GM18858 (cell line): ENCODE results near the gene ZNF532.
"Not testable (repeated sequence)": the region's sequence is repeated elsewhere in the genome, so short reads cannot be mapped to it uniquely, and the experiment has no call there.

Experiments used
- ATAC-seq: cut with Tn5 transposase; IDR thresholded peaks from one replicate; pipeline ENCODE4 v1.9.1; 2021; ENCODE audit not compliant: unreplicated experiment

Gene ZNF532

GRCh38 chr18:58901143-58901542 is 36.5 kb downstream of the ZNF532 start:
- ATAC-seq: no peak

DNA sequence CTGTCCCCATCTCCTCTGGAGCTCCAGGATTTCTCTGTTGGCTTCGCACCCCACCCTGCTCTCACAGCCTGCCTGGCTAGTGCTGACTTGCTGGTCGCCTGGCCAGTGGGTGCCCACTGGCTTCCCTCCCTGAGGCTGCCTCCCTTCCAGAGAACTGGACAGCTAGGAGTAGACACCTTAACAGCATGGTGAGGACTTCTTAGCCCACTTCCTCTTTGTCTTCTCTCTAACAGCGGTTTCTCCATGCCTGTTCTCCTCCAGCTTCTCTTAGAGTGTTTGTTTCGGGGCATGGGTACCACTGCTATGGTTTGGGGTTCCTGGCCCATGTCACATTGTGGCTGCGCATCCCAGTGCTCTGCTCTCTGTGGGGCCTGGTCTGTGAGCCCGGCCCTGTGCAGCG is 37.1 kb downstream of the ZNF532 start:
- ATAC-seq: no peak

DNA sequence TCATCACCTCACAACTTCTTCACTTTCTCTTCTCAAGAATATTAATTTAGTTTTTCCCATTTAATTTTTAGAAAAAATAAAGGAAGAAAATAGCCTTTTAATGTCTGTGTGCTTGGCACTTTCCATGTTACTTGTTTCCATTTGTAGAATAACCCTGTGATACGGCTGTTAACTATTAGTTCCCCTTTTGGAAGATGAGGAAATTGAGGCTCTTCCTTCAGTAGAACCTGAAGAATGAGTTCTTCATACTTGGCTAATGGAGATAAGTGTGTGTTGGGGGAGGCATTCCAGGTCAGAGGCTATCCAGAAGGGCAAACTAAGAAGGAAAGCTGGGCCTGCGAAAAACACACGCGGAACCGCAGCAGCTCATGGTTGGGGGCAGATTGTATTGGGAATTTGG is 38.3 kb downstream of the ZNF532 start:
- ATAC-seq: no peak

DNA sequence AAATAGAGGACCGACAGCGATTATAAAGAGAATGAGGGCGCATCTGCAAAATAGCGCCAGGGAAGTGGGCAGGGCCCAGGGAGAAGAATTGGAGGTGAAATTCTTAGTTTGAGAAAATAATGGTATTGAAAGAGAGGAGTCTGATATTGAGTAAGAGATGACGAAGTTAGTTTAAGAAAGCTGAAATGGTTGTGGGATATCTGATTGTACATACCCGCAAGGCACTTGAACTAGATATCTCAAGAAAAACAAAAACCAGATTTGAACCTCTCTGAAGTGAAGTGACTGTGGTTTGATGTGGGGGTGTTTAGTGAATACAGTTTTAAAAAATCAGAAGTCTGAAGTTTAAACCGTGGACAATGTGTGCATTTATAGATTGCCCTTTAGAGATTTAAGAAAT is 38.9 kb downstream of the ZNF532 start:
- no peak for ATAC-seq

DNA sequence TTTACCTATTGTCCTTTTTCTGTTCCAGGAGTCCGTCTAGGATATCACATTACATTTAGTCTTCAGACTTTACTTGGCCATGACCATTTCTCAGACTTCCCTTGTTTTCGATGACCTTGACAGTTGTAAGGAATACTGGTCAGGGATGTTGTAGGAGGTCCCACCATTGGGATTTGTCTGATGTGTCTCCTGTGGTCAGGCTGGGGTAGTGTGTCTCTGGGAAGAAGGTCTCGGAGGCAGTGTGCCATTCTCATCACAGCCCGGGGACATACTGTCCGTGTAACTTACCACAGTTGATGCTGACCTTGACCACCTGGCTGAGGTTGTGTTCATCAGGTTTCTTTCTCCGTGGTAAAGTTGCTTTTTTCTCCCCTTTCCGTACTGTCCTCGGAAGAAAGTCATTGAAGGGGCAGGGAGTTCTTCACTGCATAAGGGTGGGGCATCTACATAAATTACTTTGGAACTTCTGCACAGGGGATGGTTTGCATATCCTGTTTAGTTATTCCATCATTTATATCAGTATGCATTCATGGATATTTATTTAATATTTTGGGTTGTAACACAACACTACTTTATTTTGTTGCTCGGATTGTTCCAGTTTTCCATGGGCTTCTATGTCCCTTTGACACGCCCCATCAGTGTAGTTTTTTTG is 41.2 kb downstream of the ZNF532 start:
- ATAC-seq: no peak

- ATAC-seq: no peak
Observed at GRCh38 chr18:58908006-58908405, 43.3 kb downstream of the ZNF532 start.

DNA sequence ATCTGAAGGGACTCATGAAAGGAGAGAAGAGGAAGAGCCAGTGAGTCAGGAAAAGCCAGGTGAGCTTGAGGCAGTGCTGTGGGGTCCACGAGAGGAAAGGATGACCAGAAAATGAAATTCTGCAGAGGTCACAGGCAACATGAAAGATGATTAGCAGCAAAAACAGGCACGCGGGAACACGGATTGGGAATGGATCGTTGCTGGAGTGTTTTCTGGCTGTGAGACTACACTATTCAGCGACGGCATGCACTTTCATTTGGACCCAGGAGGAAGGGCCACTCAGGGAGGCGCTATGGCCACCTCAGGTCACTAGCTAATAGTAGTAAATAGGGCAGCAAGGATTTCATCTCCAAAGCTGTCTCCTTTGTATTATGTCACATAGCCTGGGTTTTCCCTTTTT is 44.8 kb downstream of the ZNF532 start:
- no peak for ATAC-seq

DNA sequence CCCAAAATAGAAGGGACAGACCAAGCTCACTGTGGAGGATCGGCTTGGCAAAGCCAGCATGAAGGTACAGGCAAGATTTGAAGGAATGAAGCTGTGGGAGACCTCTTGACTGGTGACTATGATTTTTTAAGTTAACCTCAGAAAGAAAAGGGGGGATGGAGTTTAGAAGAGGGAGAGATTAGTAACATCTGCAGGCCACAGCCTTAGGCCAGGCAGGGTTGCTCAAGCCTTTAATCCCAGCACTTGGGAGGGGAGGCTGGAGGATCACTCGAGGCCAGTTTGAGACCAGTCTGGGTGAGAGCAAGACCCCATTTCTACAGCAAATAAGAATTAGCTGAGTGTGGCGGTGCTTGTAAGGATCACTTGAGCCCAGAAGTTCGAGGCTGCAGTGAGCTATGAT is 46.6 kb downstream of the ZNF532 start:
- ATAC-seq: no peak

DNA sequence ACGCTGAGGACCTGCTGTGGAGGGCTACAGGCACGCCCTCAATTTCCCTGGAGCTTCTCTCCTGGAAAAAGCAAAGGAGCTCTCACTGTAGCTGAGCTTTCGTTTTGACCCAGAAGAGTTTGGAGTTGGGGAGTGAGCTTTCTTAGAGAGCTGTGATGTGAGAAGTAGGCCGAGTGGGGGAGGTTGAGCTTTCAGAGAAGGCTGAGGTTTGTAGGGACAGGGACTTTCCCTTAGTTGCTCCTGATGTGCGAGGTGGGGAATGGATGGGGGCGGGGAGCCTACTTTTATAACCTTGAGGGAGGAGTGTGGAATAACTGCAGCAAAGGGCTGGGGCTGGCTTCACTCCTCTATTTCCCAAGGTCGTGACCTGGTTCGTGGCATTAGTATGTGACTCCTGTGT is 47.1 kb downstream of the ZNF532 start:
- ATAC-seq: no peak

- ATAC-seq: no peak
Observed at GRCh38 chr18:58915006-58915799, 50.5 kb downstream of the ZNF532 start.

DNA sequence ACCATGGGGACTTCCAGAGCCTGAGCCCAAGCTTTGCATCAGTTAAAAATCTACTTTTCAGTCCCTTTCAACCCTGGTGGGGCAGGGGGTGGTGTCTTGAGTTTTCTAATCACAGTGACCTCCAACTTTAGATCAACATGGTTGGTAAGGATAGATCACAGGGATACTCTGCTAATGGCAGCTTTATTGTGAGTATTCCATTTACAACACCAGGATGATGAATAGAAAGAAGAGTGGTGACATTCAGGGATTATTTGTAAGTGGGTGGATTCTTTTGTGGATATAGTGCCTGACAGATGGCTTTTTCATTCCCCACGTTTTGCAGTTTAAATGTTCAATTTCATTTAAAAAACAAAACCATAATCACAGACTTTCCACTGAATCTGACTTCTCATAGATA is 51.3 kb downstream of the ZNF532 start:
- ATAC-seq: no peak

DNA sequence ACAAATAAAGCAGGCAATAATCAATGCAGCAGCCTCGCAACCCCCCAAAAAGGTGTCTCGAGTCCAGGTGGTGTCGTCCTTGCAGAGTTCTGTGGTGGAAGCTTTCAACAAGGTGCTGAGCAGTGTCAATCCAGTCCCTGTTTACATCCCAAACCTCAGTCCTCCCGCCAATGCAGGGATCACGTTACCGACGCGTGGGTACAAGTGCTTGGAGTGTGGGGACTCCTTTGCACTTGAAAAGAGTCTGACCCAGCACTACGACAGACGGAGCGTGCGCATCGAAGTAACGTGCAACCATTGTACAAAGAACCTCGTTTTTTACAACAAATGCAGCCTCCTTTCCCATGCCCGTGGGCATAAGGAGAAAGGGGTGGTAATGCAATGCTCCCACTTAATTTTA is 55.3 kb downstream of the ZNF532 start:
- ATAC-seq: not testable (repeated sequence)

- ATAC-seq: no peak
Observed at GRCh38 chr18:58922995-58923394, 58.3 kb downstream of the ZNF532 start.

GRCh38 chr18:58924473-58924872 is 59.8 kb downstream of the ZNF532 start:
- ATAC-seq: no peak

DNA sequence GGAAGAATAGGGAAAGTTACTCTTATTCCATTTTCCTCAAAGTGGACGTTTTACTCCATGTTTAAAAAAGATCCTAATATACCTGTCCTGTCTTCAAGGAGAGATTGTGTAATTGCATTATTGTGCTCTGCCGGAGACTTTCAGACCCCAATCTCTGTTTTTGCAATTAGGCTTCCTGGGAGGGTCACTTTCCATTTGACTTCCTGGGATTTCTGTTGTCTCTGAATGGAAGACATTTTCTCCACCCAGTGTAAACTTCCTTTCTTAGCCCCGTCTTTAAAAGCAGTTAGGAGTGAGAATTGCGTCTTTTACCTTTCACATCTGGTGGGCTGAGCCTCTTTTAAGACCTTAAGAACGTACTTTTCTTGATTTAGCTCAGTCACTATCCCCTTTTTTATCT is 63.0 kb downstream of the ZNF532 start:
- ATAC-seq: no peak

DNA sequence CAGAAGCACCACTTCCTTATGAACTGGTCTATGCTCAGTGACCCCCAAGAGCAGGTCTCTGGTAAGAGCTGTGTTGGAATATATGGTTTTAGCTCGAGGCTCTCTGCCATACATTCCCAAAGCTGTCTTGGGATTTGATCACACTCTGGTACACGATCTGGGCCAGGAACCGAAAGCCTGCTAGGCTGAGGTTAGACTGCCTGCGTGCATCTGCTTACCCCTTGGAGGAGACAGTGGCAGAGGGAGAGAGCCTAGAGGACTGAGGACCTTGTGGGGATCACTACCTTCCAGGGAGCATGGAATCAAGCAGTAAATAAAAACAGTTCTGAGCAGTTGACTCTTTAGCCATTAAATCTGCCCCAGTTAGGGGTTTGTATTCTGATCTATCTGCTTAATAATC is 63.7 kb downstream of the ZNF532 start:
- ATAC-seq: no peak

- ATAC-seq: no peak
Observed at GRCh38 chr18:58929206-58929605, 64.5 kb downstream of the ZNF532 start.

- no peak for ATAC-seq
Observed at GRCh38 chr18:58934356-58934755, 69.7 kb downstream of the ZNF532 start.

GRCh38 chr18:58934933-58935577 is 70.4 kb downstream of the ZNF532 start:
- no peak for ATAC-seq

DNA sequence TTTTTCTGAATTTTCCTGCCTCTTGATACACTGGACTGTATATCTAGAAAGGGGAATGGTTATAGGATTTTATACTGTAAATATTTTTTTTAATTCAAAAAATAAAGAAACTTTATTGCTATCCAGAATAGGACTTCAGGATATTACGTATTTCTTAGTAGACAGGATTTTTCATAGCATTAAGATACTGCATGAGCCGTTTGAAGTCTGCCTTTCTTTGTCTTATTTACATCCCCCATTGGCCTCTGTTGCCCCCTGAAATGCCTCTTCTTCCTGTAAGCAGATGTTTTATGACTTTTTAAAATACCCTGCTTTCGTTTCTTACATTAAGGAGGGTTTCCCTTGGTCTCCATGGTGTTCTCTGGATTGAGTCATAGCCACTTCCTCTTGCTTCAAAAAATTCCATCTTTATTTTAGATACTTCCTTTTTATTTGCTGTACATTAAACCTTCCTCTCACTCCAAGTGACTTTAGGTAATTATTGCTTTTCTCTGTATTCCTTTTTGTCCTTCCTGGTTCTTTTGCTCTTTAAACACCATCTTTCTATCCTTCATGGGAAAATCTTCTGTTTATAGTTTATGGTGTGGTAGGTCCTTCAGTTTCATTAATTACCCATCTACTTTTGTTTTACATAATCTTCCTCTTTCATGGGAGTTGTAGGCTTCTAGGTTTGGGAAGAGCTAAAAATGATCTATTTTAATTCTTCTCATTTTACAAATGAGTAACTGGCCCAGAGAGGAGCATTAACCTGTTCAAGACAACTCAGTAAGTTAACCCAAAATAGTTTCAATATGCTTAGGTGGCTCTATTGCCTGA is 72.6 kb downstream of the ZNF532 start:
- ATAC-seq: no peak

- no peak for ATAC-seq
Observed at GRCh38 chr18:58937887-58938267, 73.2 kb downstream of the ZNF532 start.
